H1 (cell line): ENCODE measurements around the gene RTN4. TPM values are rescaled to one million over a fixed set of nuclear protein-coding genes. Genes with fewer than 3 reads are reported as not detected.

ENCODE experiments used
- CTCF ChIA-PET: fragments of 300-600 bp; sonication (Branson Sonifier 250); formaldehyde crosslinking; loops from one replicate; lab custom pipeline; 2021; ENCODE audit not compliant: partially characterized antibody; lab: Charles Lee
- POLR2A ChIA-PET: fragments of 300-600 bp; sonication (Branson Sonifier 250); formaldehyde crosslinking; loops from one replicate; lab custom pipeline; 2021; ENCODE audit warnings: inconsistent platforms; ENCODE audit not compliant: partially characterized antibody; lab: Charles Lee
- DNase-seq, 2 experiments: peaks; one replicate each; pipeline versions ENCODE4 v3.0.0 to v3.0.0-alpha.2; 2010 to 2022; ENCODE audit warnings: low spot score in 2 of 2, low read depth in 1 of 2, mixed read lengths in 1 of 2
- FAIRE-seq: peaks from 2 replicates; lab custom pipeline; 2011; peaks lifted over from hg19 to GRCh38; lab: Jason Lieb, UNC
- H2AFZ ChIP-seq: 2 replicates; pipeline ENCODE4 v1.8.1; 2012; ENCODE audit warnings: low read length, inconsistent platforms
- H2AK5ac ChIP-seq: 2 replicates; pipeline ENCODE4 v1.6.1; 2013; ENCODE audit warnings: low read depth, low read length
- H2BK120ac ChIP-seq: replicated peaks from 2 replicates; pipeline ENCODE3; 2013; ENCODE audit warnings: low read depth, low read length, inconsistent platforms
- H2BK12ac ChIP-seq: 2 replicates; pipeline ENCODE4 v1.6.1; 2013; ENCODE audit warnings: low read depth, low read length
- H2BK15ac ChIP-seq: 2 replicates; pipeline ENCODE4 v1.6.1; 2013; ENCODE audit warnings: low read length
- H2BK20ac ChIP-seq: 2 replicates; pipeline ENCODE4 v1.6.1; 2013; ENCODE audit warnings: low read length
- H2BK5ac ChIP-seq: 2 replicates; pipeline ENCODE4 v1.6.1; 2013; ENCODE audit warnings: low read depth, low read length
- H3K14ac ChIP-seq: 2 replicates; pipeline ENCODE4 v1.6.1; 2013; ENCODE audit warnings: inconsistent platforms; ENCODE audit not compliant: insufficient read length
- H3K18ac ChIP-seq: 2 replicates; pipeline ENCODE4 v1.6.1; 2013; ENCODE audit warnings: low read length; ENCODE audit errors: extremely low read depth
- H3K23ac ChIP-seq: 2 replicates; pipeline ENCODE4 v1.6.1; 2013; ENCODE audit warnings: inconsistent platforms; ENCODE audit not compliant: insufficient read length
- H3K23me2 ChIP-seq: 2 replicates; pipeline ENCODE4 v1.6.1; 2013; ENCODE audit warnings: low read depth, low read length
- H3K27ac ChIP-seq: 2 replicates; pipeline ENCODE4 v1.6.1; 2011; ENCODE audit warnings: low read depth, low read length, inconsistent platforms
- H3K27me3 ChIP-seq, 4 experiments: replicated peaks in 1 of 4; 1 replicate in 1 of 4; 2 replicates in 3 of 4; pipeline versions ENCODE4 v1.6.1 to v1.8.1; 2011 to 2013; ENCODE audit warnings: low read length in 3 of 4, mild to moderate bottlenecking in 3 of 4, inconsistent platforms in 2 of 4, mixed read lengths in 2 of 4, moderate library complexity in 1 of 4; ENCODE audit not compliant: control insufficient read depth in 3 of 4, insufficient read depth in 3 of 4; ENCODE audit errors: extremely low read depth in 1 of 4
- H3K36me3 ChIP-seq, 4 experiments: 2 replicates each; pipeline versions ENCODE4 v1.6.1 to v1.8.1; 2011 to 2013; ENCODE audit warnings: mild to moderate bottlenecking in 4 of 4, low read length in 3 of 4, moderate library complexity in 2 of 4, control low read depth in 1 of 4, inconsistent platforms in 1 of 4; ENCODE audit not compliant: insufficient read depth in 4 of 4, control insufficient read depth in 2 of 4
- H3K4ac ChIP-seq: replicated peaks from 2 replicates; pipeline ENCODE3; 2013; ENCODE audit warnings: low read length, low read depth, mixed read lengths, inconsistent platforms; ENCODE audit not compliant: insufficient read length
- H3K4me1 ChIP-seq, 4 experiments: replicated peaks in 1 of 4; 1 replicate in 1 of 4; 2 replicates in 3 of 4; pipeline versions ENCODE4 v1.6.1 to v1.8.1; 2011 to 2013; ENCODE audit warnings: low read length in 3 of 4, inconsistent platforms in 2 of 4, mixed read lengths in 1 of 4; ENCODE audit not compliant: insufficient read depth in 4 of 4, control insufficient read depth in 3 of 4
- H3K4me2 ChIP-seq, 2 experiments: 2 replicates each; pipeline versions ENCODE4 v1.6.1 to v1.8.1; 2011 to 2013; ENCODE audit warnings: low read depth in 2 of 2, low read length in 2 of 2, control low read depth in 1 of 2, inconsistent platforms in 1 of 2, mild to moderate bottlenecking in 1 of 2; ENCODE audit not compliant: insufficient read depth in 1 of 2
- H3K4me3 ChIP-seq, 4 experiments: fragments of 200-600, 300-600 bp in 1 of 4; sonication (generic), shearing (Covaris generic), sonication (Bioruptor Twin) in 1 of 4; 2 replicates each; pipeline versions ENCODE4 v1.5.1 to v1.8.1; 2011 to 2016; ENCODE audit warnings: low read length in 4 of 4, low read depth in 3 of 4, control low read depth in 2 of 4, inconsistent platforms in 2 of 4, mild to moderate bottlenecking in 2 of 4, mixed read lengths in 1 of 4, moderate library complexity in 1 of 4; ENCODE audit not compliant: insufficient read depth in 2 of 4; ENCODE audit errors: extremely low read depth in 1 of 4
- H3K56ac ChIP-seq: replicated peaks from 2 replicates; pipeline ENCODE3; 2013; ENCODE audit warnings: low read depth, mild to moderate bottlenecking, mixed read lengths, low read length, inconsistent platforms; ENCODE audit not compliant: insufficient read length
- H3K79me1 ChIP-seq: 2 replicates; pipeline ENCODE4 v1.6.1; 2013; ENCODE audit warnings: low read depth, low read length, control low read depth
- H3K79me2 ChIP-seq, 2 experiments: 2 replicates each; pipeline versions ENCODE4 v1.6.1 to v1.8.1; 2012 to 2013; ENCODE audit warnings: low read length in 2 of 2, mild to moderate bottlenecking in 2 of 2, inconsistent platforms in 1 of 2; ENCODE audit not compliant: insufficient read depth in 2 of 2, control insufficient read depth in 1 of 2
- H3K9ac ChIP-seq, 4 experiments: replicated peaks in 1 of 4; 1 replicate in 1 of 4; 2 replicates in 3 of 4; pipeline versions ENCODE4 v1.6.1 to v1.8.1; 2011 to 2013; ENCODE audit warnings: low read depth in 3 of 4, low read length in 3 of 4, control low read depth in 2 of 4, mild to moderate bottlenecking in 2 of 4, moderate library complexity in 2 of 4, inconsistent platforms in 1 of 4; ENCODE audit errors: extremely low read depth in 1 of 4
- H3K9me3 ChIP-seq, 2 experiments: 2 replicates each; pipeline versions ENCODE4 v1.6.1 to v1.8.1; 2012 to 2013; ENCODE audit warnings: mild to moderate bottlenecking in 2 of 2, moderate library complexity in 2 of 2, control low read depth in 1 of 2, inconsistent platforms in 1 of 2, low read depth in 1 of 2, low read length in 1 of 2, mixed read lengths in 1 of 2; ENCODE audit not compliant: insufficient read depth in 2 of 2
- H4K20me1 ChIP-seq, 2 experiments: replicated peaks in 1 of 2; 2 replicates each; pipeline versions ENCODE3 to v1.8.1; 2011 to 2013; ENCODE audit warnings: inconsistent platforms in 2 of 2, low read length in 2 of 2, mild to moderate bottlenecking in 1 of 2; ENCODE audit not compliant: insufficient read depth in 2 of 2, control insufficient read depth in 1 of 2
- H4K5ac ChIP-seq: 2 replicates; pipeline ENCODE4 v1.6.1; 2013; ENCODE audit warnings: low read length, low read depth, mixed read lengths, inconsistent platforms; ENCODE audit not compliant: insufficient read length
- H4K8ac ChIP-seq: 2 replicates; pipeline ENCODE4 v1.8.0; 2013; ENCODE audit warnings: mild to moderate bottlenecking, moderate library complexity, low read length, inconsistent platforms; ENCODE audit not compliant: insufficient read depth; ENCODE audit errors: extremely low read depth
- H4K91ac ChIP-seq: replicated peaks from 2 replicates; pipeline ENCODE3; 2013; ENCODE audit warnings: low read length, mixed read lengths, inconsistent platforms; ENCODE audit not compliant: insufficient read length
- BRCA1 ChIP-seq: IDR thresholded peaks from 2 replicates; pipeline ENCODE4 v1.6.1; 2012; ENCODE audit warnings: low read depth, low read length, improper control_type of control experiment
- CBX8 ChIP-seq: fragments of 300-800, 300-1000 bp; sonication (generic); IDR thresholded peaks from 2 replicates; pipeline ENCODE4 v1.7.1; 2016; ENCODE audit warnings: low read depth, low read length, borderline replicate concordance
- CHD1 ChIP-seq: IDR thresholded peaks from 2 replicates; pipeline ENCODE4 v1.6.1; 2012; ENCODE audit warnings: low read depth, low read length, improper control_type of control experiment
- GABPA ChIP-seq: IDR thresholded peaks from 2 replicates; pipeline ENCODE4 v1.6.1; 2011; ENCODE audit warnings: mild to moderate bottlenecking, low read length, moderate library complexity, borderline replicate concordance; ENCODE audit not compliant: insufficient read depth
- MAFK ChIP-seq: IDR thresholded peaks from 2 replicates; pipeline ENCODE4 v1.6.1; 2012; ENCODE audit warnings: low read depth, mild to moderate bottlenecking, improper control_type of control experiment, low read length
- SIN3A ChIP-seq, 2 experiments: IDR thresholded peaks in 1 of 2; conservative IDR thresholded peaks in 1 of 2; 2 replicates each; pipeline ENCODE4 v1.6.1; 2011 to 2012; ENCODE audit warnings: low read length in 2 of 2, improper control_type of control experiment in 1 of 2, low read depth in 1 of 2, mild to moderate bottlenecking in 1 of 2
- WGBS, 2 experiments: shearing (Covaris generic) in 1 of 2; methylation state at CpG; one replicate each; pipeline versions ENCODE4 v1.1.6 to v1.1.7; 2013 to 2015; ENCODE audit warnings: low lambda C conversion rate in 2 of 2, mixed read lengths in 2 of 2, inconsistent platforms in 1 of 2, low coverage in 1 of 2, missing lambda C conversion rate in 1 of 2; ENCODE audit not compliant: insufficient replicate concordance in 2 of 2, insufficient coverage in 1 of 2, insufficient read length in 1 of 2; ENCODE audit errors: extremely low coverage in 1 of 2, missing lambda C conversion rate in 1 of 2; 5-methylcytosine and 5-hydroxymethylcytosine counted together
- polyA plus RNA-seq, 7 experiments: library from polyadenylated mRNA; depleted of rRNA in 3 of 7; stranded (reverse) in 5 of 7; unstranded in 2 of 7; fragments of >200 nt in 5 of 7; fragments of 200-250 nt in 2 of 7; gene quantifications; 1 replicate in 5 of 7; 2 replicates in 1 of 7; 4 replicates in 1 of 7; pipeline versions ENCODE4 v1.2.1 to v1.2.3, GENCODE V29; 2011 to 2013; ENCODE audit warnings: missing spikeins in 2 of 7, mixed read lengths in 2 of 7
- total RNA-seq: library from RNA; stranded (reverse); fragmentation: NEBNext Ultra II Directional; extraction: Animal tissue kit (Norgen Biotek cat#: 25700); gene quantifications from 2 replicates; pipeline ENCODE4 v1.2.1, GENCODE V29; 2021

RTN4 gene
- total and polyA plus RNA-seq, 2 of the 8 experiments (the other 6 are each of a cell fraction or from before 2014, with no cell fraction given), result 179 to 242 TPM

- no peak for TF ChIP-seq CBX8
- no peak for TF ChIP-seq SIN3A (conservative IDR thresholded peaks at IDR 0.05 in 1 of 2, IDR thresholded peaks at IDR 0.05 in 1 of 2; ENCODE audit: low read depth in 1 of 2, low read length in 2 of 2)
- TF ChIP-seq BRCA1, result no peak
- no peak for TF ChIP-seq GABPA
- TF ChIP-seq MAFK, result no peak
- TF ChIP-seq CHD1, result no peak
- Histone ChIP-seq H2BK120ac (no peak overlapping the region), H3K79me2 (peaks cover 5 to 100% of the 10 kb centered on the region in 2 experiments; a peak in 3 of 4 replicates), H3K79me1 (no peaks in the 10 kb centered on the region), H2BK12ac (no peak overlapping the region), H3K4ac (no peak overlapping the region), H2AK5ac (no peak overlapping the region), H3K27me3 (no peaks in the 10 kb centered on the region), H2AFZ (no peak overlapping the region), H2BK15ac (no peak overlapping the region), H3K9ac (no peak overlapping the region), H3K27ac (no peak overlapping the region), H3K4me3 (no peak overlapping the region), H3K9me3 (no peaks in the 10 kb centered on the region), H3K14ac (no peak overlapping the region), H3K36me3 (no peaks in the 10 kb centered on the region), H3K4me1 (peaks cover 0 to 4% (median 3%) of the 10 kb centered on the region in 4 experiments; a peak in 2 of 7 replicates), H2BK20ac (no peak overlapping the region), H4K5ac (no peak overlapping the region), H3K56ac (no peak overlapping the region), H3K23ac (no peak overlapping the region), H4K91ac (no peak overlapping the region), H4K8ac (no peak overlapping the region), H4K20me1 (peaks cover 10 to 18% of the 10 kb centered on the region in 2 experiments), H3K18ac (no peak overlapping the region), H3K4me2 (no peak overlapping the region), H2BK5ac (no peak overlapping the region), H3K23me2 (no peaks in the 10 kb centered on the region)
- 81% methylated on average over 6 of the region's 6 CpGs; no CpG with 5 or more reads in 1 of the 2 experiments for WGBS, 2 experiments
- ChIA-PET CTCF (interaction anchor here (1.2 to 4.4 kb wide), 5 partner anchors 13 to 156 kb away, joined by 3 to 20 read pairs (median 13); no protein-coding TSS in a partner anchor), POLR2A (interaction anchor here (1.0 to 1.9 kb wide), 2 partner anchors 10 to 21 kb away, joined by 5 to 6 read pairs; no protein-coding TSS in a partner anchor)
- no peak for DNase-seq
- FAIRE-seq, result no peak
These were observed 38.2 kb downstream of the RTN4 start for GRCh38 chr2:55011831-55012671.
